ENCODE measurements around the gene HAUS8.
"Not testable (repeated sequence)": the region's sequence is repeated elsewhere in the genome, so short reads cannot be mapped to it uniquely, and the experiment has no call there.

Gene HAUS8

DNA sequence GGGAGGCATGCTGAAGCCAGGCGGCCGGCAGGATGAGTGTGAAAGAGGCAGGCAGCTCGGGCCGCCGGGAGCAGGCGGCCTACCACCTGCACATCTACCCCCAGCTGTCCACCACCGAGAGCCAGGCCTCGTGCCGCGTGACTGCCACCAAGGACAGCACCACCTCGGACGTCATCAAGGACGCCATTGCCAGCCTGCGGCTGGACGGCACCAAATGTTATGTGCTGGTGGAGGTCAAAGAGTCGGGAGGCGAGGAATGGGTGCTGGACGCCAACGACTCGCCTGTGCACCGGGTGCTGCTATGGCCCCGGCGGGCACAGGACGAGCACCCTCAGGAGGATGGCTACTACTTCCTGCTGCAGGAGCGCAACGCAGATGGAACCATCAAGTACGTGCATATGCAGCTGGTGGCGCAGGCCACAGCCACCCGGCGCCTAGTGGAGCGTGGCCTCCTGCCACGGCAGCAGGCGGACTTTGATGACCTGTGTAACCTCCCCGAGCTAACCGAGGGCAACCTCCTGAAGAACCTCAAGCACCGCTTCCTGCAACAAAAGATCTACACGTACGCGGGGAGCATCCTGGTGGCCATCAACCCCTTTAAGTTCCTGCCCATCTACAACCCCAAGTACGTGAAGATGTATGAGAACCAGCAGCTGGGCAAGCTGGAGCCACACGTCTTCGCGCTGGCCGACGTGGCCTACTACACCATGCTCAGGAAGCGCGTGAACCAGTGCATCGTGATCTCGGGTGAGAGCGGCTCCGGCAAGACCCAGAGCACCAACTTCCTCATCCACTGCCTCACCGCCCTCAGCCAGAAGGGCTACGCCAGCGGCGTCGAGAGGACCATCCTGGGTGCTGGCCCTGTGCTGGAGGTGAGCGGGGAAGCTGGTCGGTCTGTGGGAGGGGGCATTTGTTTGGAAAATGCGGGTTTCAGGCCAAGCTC, 26.7 kb upstream of the HAUS8 start:
- DNase-seq, result no peak

DNA sequence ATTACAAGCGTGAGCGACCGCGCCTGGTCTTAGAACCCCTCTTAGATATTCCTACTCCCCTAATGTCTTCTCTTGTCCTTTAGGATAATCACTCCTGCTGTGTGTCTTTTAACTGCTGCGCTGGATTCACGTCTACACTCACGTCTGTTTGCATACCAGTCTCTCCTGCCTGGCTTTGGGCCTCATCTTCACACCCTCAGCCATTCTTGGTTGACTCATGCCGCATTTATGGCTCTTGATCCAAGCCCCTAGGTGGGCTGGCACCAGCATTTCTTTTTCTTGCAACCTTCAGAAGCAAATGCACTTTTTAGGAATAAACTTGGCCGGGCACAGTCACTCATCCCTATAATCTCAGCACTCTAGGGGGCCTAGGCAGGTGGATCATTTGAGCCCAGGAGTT, 23.1 kb upstream of the HAUS8 start:
- DNase-seq, result no peak

DNA sequence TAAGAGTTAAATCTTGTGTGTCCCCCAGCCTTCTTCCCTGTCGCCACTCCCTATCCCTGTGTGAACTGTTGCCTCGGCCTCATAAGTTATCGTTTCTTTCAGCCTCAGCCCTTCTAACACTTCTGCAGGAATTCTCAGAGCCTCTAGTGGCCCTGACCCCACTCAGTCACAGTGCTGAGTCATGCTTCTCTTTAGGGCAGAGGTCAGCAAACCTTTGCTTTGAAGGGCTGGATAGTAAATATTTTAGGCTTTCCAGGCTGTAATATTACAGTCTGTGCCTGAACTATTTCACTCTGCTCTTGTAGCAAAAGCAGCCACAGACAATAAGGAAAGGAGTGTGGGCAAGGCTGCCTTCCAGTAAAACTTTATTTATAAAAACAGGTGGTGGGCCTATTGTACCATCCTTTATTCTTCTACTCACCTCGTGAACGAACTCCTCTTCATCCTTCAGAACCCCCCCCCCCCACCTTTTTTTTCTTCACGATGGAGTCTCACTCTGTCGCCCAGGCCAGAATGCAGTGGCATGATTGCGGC, 22.4 kb upstream of the HAUS8 start:
- no peak for DNase-seq

DNA sequence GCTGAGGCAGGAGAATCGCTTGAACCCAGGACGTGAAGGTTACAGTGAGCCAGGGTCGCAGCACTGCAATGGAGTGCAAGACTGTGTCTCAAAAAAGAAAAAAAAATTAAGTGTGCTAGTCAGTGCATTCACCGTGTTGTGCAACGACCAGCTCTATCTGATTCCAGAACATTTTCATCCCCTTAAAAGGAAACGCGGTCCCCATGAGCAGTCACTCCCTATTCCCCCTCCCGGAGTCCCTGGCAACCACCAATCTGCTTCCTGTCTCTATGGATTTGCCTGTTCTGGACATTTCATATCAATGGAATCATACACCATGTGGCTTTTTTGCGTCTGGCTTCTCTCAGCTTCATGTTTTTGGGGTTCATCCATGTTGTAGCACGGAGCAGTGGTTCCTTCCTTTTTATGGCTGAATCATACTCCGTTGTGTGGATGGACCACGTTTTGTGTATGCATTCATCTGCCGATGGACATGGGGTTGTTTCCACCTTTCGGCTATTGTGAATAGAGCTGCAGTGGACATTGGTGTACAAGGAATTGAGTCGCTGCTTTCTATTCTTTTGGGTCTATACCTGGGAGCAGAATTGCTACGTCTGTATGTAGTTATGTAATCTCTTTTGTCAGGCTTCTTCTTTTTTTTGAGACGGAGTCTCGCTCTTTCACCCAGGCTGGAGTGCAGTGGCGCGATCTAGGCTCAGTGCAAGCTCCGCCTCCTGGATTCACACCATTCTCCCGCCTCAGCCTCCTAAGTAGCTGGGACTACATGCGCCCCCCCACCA, 20.1 kb upstream of the HAUS8 start:
- no peak for DNase-seq

DNA sequence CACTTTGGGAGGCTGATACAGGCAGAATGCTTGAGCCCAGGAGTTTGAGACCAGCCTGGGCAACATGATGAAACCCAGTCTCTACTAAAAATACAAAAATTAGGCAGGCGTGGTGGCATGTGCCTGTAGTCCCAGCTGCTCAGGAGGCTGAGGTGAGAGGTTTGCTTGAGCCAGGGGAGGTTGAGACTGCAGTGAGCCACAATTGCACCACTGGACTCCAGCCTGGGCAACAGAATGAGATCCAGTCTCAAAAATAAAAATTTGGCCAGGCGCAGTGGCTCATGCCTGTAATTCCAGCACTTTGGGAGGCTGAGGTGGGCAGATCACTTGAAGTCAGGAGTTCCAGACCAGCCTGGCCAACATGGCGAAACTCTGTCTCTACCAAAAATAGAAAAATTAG, 19.4 kb upstream of the HAUS8 start:
- DNase-seq, result not testable (repeated sequence)

DNA sequence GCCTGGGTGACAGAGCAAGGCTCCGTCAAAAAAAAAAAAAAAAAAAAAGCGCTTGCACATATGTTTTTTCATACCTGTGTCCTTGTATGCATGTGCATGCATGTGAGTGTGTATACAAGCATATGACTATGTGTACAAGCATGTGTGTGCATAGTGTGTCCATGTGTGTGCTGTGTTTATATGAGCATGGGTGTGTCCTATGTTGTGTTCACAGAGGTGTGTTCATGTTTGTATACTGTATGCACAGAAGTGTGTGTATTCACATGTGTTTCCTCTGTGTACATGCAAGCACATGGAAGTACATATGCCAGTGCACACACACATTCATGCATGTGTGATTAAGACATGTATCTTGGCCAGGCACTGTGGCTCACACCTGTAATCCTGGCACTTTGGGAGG, 17.4 kb upstream of the HAUS8 start:
- no peak for DNase-seq

DNA sequence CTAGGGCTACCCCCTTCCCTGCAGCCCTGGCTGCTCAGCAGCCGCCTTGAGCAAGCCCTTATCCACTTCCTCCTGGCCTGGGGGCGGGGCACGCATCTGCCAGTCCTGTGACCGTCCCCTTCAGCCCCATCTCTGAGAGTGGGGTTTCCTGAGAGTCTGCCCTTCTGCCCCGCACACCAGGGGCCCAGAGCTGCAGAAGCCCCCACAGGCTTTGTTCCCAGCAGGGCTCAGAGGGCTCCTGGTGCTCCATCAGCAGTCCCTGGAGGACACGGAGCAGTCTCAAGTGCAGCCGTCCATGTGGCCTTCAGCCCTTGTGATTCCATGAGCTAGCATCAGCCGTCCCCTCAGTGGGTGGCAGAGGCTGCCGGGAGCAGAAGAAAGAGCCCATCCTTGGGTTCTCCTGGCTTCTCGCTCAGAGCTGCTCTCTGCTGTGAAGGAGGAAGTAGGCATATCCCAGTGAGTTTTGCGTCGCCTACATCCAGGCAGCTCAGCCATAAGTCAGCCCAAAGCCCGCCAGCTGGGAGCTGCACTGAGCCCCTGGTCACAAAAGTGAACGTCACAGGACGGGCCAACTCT, 16.6 kb upstream of the HAUS8 start:
- DNase-seq, result no peak

DNA sequence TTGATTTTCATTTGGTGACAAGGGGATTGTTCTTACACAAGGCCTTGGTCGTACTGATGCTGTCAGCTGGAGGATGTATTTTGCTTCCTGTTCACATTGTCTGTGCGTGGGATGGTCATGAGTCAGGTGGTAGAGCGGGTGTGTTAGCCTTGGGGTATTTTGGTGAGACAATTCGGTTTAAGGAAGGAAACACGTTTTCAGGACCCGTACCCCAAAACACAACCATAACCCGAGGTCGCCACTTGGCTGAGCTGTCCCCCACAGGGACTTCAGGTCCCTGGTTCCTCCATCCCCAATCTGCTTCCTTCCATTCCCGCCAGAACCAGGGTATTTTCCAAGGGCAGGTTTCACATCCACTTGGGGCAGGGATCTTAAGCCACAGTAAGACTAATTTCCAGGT, 15.3 kb upstream of the HAUS8 start:
- peak; percentile 28 for DNase-seq

DNA sequence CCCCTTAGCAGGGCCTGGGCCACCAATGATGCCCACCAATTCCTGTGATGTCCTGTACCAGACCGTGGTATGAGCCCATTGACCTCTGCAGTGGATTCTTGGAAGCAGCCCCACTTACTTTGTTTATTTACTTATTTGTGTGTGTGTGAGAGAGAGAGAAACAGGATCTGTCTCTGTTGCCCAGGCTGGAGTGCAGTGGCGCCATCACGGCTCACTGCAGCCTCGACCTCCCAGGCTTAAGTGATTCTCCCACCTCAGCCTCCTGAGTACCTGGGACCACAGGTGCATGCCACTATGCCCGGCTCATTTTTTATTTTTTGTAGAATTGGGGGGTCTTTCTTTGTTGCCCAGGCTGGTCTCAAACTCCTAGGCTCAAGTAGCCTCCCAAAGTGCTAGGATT, 13.3 kb upstream of the HAUS8 start:
- no peak for DNase-seq

DNA sequence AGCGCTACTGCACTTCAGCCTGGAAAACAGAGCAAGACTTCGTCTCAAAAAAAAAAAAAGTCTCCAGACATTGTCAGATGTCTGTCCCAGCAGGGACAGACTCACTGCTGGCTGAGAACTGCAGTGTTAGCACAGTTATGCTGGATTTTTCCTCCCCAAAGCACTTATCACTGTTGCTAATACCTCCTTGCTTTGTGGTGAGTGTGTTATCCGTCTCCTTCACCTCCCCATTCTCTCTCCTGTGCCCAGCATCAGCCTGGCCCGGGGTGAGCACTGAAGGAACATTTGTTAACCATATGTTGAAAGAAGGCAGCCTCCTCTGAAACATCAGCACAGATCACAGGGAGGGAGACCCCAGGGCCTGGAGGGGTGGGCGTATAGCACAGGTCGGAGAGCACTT, 11.6 kb upstream of the HAUS8 start:
- DNase-seq, result no peak

DNA sequence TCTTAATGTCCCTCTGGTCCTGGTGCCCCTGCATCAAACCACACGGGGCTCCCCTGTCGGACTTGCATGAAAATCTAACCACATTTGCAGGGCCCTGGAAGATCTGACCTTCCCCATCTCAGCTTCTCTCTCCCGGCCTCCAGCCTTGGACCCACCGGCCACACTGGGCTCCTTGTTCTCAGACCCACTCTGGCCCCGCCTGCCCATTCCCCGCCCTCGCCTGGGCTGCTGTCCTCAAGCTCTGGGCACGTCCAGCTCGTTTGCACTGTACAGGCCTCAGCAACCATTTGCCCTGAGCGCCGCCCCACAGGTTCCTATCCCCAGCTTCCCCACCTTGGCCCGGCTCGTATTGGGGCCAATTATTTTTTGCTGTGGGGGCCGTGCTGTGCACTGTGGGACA, 10.9 kb upstream of the HAUS8 start:
- no peak for DNase-seq

DNA sequence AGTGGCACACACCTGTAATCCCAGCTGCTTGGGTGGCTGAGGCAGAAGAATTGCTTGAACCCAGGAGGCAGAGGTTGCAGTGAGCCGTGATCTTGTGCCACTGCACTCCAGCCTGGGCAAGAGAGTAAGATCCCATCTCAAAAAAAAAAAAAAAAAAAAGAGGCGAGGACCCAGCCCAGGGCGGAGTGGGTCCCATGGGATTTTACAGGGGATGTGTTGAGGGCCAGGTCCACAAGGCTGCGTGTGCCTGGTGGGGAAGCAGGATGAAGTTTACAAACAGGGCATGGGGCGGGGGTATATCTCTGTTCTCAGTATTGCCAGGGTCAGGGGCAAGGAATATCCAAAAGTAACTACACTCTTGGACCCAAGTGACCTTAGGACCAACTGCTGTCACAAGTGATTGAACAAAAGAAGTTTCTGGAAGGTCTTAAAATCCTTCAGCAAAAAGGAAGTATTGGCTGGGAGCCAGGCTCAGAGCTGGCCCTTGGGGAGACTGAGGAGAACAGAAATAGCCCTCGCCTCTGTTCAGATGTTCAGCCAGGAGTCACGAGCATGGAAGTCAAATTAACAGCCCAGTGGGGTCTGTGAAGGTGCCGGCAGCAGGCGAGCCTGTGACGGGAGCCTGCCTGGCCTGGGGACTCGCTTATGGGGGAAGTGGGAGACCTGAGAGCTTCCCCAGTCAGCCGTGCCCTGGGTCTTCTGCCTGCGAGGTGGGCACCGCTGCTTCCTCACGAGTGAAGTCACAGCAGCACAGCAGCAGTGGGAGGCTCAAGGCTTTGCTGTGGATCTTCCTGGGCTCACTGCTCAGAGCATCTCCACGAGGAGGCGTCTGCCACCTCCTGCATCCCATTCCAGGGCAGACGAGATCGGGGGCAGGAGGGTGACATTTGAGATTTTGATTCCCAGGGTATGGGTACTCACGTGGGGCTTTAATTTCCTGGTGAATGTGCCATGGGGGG, 6.7 kb upstream of the HAUS8 start:
- DNase-seq, result no peak

DNA sequence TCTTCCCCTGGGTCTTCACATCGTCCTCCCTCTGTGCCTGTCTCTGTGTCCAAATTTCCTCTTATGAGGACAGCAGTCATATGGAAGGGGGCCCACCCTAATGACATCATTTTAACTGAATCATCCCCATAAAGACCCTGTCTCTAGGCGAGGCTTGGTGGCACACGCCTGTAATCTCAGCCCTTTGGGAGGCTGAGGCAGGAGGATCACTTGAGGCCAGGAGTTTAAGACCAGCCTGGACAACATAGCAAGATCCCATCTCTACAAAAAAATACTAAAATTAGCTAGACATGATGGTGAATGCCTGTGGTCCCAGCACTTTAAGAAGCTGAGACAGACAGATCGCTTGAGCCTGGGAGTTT, 5.2 kb upstream of the HAUS8 start:
- no peak for DNase-seq

DNA sequence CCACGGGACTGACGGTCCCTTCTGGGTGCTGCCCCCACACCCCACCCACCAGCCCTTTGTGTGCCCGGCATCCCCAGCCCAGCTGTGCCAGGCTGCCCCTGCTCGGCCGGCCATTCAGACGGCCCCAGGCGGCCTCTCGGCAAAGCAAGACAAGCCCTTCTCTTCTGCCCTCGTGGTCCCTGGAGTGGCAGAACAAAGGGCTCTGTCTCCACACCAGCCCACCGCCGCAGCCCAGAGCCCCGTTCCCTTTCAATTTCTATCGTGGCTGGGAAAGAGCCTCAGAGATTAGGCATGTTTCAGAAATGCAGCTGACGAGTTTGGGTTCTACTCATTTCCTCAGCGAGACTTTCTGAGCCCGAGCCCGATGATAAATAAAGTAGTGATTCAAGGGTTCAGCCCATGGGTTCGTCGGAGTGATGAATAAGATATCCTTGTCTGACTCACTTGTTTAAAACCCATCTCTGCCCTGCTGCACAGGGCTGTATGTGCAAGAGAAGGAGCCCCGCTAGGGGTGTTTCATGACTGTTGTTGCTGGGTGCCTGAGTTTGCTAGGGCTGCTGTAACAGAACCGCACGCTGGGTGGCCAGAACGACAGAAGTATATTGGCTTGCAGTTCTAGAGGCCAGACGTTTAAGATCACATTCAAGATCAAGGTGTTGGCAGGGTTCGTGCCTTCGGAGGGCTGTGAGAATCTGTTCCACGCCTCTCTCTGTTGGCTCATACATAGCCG, 4.6 kb upstream of the HAUS8 start:
- peak; percentile 91 for DNase-seq

DNA sequence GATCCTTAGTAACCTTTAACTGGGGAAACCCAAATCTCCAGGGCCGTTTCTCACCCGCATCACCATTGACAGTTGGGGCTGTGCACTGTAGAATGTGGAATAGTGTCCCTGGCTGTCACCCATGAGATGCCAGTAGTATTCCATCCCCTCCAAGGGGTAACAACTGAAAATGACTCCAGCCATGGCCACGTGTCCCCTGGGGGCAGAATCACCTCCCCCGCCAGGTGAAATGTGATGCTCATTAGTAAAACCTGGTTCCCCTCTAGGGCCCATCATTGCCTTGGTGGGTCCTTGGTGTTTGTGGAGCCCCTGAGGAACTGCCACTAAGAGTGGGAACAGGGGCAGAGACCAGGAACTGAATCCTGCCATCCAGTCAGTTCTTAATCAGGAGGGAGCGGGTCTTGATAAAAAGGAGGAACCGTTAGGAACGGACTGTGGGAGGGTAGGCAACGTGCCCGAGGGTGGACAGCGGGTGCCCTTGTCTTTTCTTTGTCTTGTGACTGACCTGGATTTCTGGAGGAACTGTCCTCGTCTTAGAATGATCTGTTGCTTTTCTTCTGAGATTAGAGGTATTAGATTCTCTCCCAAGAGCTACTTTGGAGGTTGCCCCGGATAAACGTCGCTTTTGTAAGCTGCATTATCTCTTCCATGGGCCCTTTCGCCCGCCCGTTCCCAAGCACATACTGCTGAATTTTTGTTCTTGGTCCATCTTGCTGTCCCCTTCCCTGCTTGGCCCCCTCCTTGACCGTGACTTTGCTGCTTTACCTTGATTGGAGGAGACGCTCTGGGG, 3.9 kb upstream of the HAUS8 start:
- DNase-seq, result no peak

DNA sequence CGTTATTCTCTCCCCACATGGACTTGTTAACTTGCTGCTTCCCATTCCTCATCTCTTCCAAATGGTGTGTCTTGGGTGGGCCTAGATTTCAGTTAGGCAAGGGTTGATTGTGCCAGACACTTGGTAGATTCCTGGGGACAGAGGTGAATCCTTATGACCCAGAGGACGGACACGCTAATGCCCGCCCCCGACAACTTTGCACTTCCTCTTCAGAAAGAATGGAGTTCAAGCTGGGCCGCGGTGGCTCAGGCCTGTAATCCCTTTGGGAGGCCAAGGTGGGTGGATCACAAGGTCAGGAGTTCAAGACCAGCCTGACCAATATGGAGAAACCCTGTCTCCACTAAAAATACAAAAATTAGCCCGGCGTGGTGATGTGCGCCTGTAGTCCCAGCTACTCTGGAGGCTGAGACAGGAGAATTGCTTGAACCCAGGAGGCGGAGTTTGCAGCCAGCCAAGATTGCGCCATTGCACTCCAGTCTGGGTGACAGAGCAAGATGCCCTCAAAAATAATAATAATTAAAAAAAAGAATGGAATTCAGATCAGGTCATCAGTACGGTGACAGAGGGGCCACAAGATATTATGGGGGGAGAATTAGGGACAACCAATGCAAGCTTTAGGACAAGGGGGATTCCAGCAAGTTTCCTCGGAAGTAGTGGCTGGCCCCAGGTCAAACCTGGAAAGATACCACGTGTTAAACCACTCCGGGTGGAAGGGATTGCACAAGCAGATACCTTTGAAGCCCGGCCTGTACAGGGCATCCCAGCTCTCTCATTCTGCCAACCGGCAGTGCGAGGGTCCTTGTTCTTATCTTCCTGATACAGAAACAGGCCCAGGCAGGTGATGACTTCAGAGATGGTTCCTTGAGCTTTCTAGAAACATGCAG, 3.0 kb upstream of the HAUS8 start:
- DNase-seq, result no peak

DNA sequence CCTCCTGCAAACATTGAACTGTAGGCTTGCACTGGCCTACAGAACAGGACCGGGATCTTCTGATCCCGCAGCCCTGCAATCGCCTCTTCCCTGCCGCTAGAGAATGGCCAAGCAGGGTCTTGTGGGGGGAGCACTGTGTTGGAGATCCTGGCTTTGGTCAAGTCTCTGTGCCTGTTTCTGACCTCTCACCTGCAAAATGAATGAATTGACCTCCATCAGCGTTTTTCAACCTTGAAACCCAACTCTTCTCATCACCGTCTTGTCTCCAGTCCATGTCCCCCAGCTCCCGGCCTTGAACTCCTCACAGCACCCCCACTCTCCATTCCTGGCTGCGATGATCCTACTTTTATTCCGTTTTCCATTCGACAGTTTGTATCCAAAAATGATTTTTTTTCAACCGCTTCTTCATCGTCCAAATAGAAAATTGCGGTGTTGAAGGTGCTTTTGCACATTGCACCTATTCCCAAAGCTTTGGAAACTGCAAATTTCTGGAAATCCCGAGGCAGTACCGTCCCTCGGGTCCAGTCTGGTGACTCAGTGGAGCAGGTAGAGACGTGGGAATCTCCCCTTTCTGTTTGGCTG, 2.3 kb upstream of the HAUS8 start:
- DNase-seq, result no peak

DNA sequence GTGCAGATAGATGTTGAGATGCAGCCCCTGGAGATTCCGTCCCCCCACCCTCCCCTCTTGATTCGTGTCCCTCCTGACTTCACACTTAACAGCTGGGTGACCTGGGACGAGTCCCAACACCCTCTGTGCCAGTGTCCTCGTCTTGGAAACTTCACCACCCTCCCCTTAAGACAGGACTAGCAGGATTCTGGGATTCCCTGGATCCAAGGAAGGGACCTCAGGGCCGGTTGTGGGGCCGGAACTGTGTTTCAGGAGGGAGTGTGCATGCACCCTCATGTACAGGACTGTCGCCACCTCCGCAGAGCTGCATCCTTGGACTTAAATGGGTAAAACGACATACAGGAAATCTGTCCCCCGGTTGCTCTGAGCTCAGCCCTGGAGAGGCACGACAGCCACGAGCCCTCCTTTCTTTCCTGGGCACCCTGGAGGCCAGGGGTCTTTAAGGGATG, 1.3 kb upstream of the HAUS8 start:
- peak; percentile 32 for DNase-seq

DNA sequence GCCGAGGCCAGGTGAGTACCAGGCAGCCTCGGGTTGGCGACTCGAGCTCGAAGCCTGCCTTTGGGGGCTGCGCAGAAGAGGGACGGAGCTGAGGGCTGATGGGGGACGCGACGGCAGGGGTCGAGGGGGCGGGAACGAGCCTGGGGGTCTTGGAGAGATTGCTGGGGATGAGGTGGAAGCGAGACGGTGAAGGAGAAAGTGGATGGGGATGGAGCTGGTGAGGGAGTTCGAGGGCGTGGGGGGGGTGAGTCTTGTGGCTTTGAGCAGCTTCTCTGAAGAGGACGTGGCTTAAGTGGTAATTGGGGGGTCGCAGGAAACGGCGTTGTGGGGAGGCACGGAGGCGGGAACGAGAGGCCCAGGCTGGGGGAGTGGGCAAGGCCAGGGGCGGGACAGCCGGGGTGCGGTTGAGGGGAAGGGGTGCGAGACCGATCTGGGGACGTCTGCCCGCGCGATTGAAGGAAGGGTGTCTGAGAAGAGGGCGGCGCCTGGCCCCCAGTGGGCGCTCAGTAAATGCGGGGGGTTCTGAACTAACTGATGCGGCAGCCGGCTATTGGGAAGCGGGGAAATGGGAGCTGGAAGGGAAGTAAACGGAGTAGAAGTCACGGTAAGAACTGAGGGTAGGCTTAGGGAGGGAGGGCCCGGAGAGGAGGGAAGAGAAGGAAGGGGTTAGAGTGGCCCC, 751 bp upstream of the HAUS8 start:
- peak; percentile 38 for DNase-seq

Measured in activated CD4-positive, alpha-beta T cell treated with anti-CD3 and anti-CD28 coated beads, Interleukin-2, amount 50 U/mL, for 16 hours (primary cell).